ENCODE measurements around the gene ERC1.

The ERC1 gene

DNA sequence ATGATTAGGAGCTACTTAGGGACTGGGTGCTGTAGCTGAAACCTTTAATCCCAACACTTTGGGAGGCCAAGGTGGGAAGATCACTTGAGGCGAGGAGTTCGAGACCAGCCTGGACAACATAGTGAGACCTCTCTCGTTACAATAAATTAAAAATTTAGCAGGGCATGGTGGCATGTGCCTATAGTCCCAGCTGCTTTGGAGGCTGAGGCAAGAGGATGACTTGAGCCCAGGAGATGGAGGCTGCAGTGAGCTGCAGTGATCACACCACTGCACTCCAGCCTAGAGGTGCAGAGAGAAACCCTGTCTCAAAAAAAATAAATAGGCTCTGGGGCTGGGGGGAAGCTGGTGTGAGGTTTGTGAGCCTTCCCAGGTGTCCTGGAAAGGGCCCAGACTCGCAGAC is 506.1 kb downstream of the ERC1 start:
- POLR2A ChIA-PET: no interaction called here
- TF ChIP-seq, protein P1, sequence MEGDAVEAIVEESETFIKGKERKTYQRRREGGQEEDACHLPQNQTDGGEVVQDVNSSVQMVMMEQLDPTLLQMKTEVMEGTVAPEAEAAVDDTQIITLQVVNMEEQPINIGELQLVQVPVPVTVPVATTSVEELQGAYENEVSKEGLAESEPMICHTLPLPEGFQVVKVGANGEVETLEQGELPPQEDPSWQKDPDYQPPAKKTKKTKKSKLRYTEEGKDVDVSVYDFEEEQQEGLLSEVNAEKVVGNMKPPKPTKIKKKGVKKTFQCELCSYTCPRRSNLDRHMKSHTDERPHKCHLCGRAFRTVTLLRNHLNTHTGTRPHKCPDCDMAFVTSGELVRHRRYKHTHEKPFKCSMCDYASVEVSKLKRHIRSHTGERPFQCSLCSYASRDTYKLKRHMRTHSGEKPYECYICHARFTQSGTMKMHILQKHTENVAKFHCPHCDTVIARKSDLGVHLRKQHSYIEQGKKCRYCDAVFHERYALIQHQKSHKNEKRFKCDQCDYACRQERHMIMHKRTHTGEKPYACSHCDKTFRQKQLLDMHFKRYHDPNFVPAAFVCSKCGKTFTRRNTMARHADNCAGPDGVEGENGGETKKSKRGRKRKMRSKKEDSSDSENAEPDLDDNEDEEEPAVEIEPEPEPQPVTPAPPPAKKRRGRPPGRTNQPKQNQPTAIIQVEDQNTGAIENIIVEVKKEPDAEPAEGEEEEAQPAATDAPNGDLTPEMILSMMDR (IDR thresholded peaks at IDR 0.05; ENCODE audit: control extremely low read depth, extremely low read depth, low read depth, missing control alignments): no peak

DNA sequence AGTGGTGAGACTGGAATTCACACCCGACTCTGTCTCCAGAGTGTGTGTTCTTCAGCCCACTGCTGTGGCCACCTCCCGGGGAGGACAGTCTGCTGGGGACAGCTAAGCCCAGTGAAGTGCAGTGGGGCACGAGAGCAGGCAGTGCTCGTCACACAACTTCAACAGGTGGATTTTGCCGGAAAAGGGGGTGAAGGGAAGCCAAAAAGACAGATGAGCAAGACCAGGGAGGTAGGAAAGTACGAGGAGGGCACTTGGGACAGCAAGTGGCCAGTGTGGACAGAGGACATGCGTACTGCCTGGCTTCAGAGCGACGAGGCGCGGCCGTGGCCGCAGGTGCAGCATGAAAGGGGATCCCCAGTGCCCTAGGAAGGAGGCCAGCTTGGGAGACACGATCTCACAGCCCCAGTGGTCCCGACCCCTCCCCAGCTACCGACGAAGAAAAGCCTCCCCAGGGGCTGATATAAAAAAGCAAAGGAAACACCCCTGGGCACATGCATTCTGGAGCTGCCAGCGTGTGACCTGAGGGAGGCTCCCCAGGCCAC is 507.2 kb downstream of the ERC1 start:
- ChIA-PET CTCF (interaction anchor here (1.6 kb wide), 1 partner anchor 19 kb away, joined by 3 read pairs; no protein-coding TSS in a partner anchor), POLR2A (no interaction called here)

More for the DNA sequence above, 506.1 kb downstream of the ERC1 start:
- CTCF ChIA-PET: interaction anchor here (1.0 to 1.3 kb wide), 2 partner anchors 20 to 61 kb away, joined by 3 read pairs; no protein-coding TSS in a partner anchor
- no peak for DNase-seq (ENCODE audit: extremely low spot score)

DNA sequence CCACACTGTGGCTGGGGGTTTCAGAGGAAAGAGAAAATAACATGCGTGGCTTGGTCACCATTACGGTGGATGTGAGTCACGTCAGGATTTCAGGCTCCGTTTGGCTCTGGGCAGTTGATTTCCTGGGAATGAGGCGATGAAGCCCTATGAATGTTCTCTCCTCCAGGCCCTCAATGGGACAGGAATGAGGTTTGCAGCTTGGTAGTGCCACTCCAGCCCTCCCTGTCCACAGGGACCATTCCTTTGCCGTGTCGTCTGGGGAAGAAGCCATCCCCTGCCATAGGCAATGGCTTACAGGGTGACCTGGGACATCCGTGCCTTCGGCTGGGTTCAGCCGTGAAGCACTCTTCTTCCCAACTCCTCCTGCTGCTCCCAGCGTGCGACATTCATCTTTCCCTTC is 508.3 kb downstream of the ERC1 start:
- ChIA-PET CTCF (interaction anchor here (1.6 kb wide), 1 partner anchor 18 kb away, joined by 3 read pairs; no protein-coding TSS in a partner anchor), POLR2A (no interaction called here)
- TF ChIP-seq, protein P1 (IDR thresholded peaks at IDR 0.05; ENCODE audit: control extremely low read depth, extremely low read depth, low read depth, missing control alignments): no peak
- DNase-seq (ENCODE audit: extremely low spot score): no peak

More for the DNA sequence above, 507.2 kb downstream of the ERC1 start:
- DNase-seq (ENCODE audit: extremely low spot score): no peak
- TF ChIP-seq, protein P1 (IDR thresholded peaks at IDR 0.05; ENCODE audit: control extremely low read depth, extremely low read depth, low read depth, missing control alignments): no peak

DNA sequence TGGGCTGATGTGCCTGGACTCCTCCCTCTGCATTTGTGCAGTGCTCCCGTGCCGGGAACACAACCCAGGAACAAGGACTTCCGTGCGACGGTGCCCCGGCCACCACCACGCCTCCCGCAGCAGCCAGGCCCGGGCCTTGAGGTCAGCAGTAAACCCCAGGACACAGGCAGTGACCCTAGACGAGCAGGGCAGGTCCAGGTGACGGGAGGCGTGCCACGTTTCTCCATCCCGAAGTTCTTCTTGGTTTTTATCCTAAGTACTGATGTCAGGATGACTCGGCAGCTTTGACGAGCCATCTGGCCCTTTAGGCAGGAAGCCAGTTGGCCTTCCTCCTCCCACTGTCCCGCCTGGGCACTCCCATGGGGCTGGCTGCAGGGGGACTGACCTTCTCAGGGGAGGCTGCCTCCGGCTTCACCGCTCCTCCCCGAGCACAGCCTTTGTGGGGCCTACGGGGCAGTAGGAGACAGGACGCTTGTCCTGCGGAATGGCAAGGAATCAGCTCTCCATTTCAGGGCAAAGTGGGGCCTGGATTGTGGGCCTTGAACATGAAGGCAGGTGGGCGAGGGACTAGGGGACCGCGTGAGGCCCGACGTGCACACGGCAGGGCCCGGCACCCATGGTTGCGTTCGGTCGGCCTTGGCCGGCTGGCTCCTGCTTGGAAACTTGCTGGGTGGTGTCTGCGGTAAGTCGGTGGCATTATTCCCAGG is 509.2 kb downstream of the ERC1 start:
- TF ChIP-seq, protein P1 (IDR thresholded peaks at IDR 0.05; ENCODE audit: control extremely low read depth, extremely low read depth, low read depth, missing control alignments): no peak
- no peak for DNase-seq (ENCODE audit: extremely low spot score)
- CTCF ChIA-PET: no interaction called here
- POLR2A ChIA-PET: no interaction called here

DNA sequence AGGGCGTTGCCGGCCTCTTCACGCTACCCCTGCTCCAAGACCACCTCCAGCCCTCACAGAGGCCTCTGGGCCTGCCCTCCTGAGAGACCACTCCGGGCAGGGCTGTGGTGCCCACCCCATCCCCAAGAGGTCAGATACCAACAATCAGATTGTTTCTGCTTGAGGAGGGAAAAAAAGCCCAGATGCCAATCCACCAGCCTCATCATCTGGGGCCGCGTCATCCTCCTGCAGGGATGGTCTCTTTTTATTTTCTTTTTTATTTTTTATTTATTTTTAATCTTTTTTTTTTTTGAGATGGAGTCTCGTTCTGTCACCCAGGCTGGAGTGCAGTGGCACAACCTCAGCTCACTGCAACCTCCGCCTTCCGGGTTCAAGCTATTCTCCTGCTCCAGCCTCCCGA is 510.0 kb downstream of the ERC1 start:
- CTCF ChIA-PET: interaction anchor here (1.3 kb wide), 1 partner anchor 15 kb away, joined by 3 read pairs; no protein-coding TSS in a partner anchor

DNA sequence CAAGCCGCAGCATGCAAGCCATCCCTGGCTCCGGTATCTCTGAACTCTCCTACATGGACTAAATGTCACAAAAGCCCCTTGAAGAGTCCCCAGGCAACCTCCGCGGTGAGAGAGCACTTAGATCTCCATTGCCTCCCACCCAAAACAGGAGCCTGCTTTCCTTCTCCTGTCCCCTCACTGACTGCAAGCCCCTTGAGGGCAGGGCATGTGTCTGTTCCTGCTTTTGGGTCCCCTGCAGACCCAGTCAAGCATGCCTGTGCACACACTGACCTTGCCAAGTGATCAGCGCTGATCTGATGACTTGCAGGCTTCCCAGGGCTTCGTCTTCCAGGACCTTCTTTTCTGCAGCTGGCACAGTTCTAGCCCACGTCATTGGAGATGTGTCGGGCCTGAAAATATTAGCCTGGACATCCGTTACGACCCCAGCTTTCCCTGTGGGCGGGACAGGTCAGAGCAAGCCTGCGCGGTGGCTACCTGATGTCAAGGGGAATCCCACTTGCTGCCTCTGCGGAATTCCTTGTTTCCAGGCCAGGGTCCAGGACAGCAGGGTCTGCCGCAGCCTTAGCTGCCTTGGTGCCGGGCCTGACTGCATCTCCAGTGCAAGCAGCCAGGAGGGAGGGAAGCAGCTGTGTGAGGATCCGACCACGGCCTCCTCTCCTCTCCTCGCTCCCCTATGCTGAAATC is 510.8 kb downstream of the ERC1 start:
- TF ChIP-seq, protein P1 (IDR thresholded peaks at IDR 0.05; ENCODE audit: control extremely low read depth, extremely low read depth, low read depth, missing control alignments): no peak
- no peak for DNase-seq (ENCODE audit: extremely low spot score)
- ChIA-PET CTCF (interaction anchor here (1.3 kb wide), 1 partner anchor 15 kb away, joined by 3 read pairs; no protein-coding TSS in a partner anchor), POLR2A (no interaction called here)

More for the DNA sequence above, 510.0 kb downstream of the ERC1 start:
- no peak for DNase-seq (ENCODE audit: extremely low spot score)
- TF ChIP-seq, protein P1 (IDR thresholded peaks at IDR 0.05; ENCODE audit: control extremely low read depth, extremely low read depth, low read depth, missing control alignments): no peak
- POLR2A ChIA-PET: no interaction called here
